Measurements from ENCODE around the gene MLIP.

DNA sequence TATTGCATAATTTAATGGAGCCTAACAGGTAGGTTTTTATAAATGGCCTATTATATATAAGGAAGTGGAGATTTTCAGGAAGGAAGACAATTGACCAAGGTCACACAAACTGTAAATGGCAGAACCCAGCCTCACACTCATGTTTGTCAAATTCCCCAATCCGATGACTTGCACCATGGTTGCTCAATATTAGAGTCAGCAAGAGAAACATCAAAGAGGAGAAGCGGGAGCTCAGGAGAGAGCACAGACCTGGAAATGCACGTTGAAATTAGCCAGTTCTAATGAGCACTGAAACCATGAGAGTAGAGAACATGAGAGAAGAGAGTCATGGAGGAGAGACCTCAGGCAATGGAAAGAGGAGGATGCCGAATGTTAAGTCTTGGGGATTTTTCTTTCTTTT lies 13.5 kb upstream of the MLIP start:
- TF ChIP-seq NR3C1 (IDR thresholded peaks at IDR 0.05) (no peak), ZFP36 (IDR thresholded peaks at IDR 0.05; ENCODE audit: borderline replicate concordance, partially characterized antibody) (no peak), POLR2A (IDR thresholded peaks at IDR 0.05; ENCODE audit: low read length) (no peak), EP300 (IDR thresholded peaks at IDR 0.05) (no peak), ZNF302 (CRISPR knock-in tag; IDR thresholded peaks at IDR 0.05) (no peak), RCOR1 (IDR thresholded peaks at IDR 0.05; ENCODE audit: low read depth, low read length) (no peak), FOSL2 (IDR thresholded peaks at IDR 0.05) (no peak), FOSL2 (CRISPR knock-in tag; IDR thresholded peaks at IDR 0.05) (no peak), BHLHE40 (IDR thresholded peaks at IDR 0.05; ENCODE audit: low read depth, low read length) (no peak)
- TF ChIP-seq, protein P1, sequence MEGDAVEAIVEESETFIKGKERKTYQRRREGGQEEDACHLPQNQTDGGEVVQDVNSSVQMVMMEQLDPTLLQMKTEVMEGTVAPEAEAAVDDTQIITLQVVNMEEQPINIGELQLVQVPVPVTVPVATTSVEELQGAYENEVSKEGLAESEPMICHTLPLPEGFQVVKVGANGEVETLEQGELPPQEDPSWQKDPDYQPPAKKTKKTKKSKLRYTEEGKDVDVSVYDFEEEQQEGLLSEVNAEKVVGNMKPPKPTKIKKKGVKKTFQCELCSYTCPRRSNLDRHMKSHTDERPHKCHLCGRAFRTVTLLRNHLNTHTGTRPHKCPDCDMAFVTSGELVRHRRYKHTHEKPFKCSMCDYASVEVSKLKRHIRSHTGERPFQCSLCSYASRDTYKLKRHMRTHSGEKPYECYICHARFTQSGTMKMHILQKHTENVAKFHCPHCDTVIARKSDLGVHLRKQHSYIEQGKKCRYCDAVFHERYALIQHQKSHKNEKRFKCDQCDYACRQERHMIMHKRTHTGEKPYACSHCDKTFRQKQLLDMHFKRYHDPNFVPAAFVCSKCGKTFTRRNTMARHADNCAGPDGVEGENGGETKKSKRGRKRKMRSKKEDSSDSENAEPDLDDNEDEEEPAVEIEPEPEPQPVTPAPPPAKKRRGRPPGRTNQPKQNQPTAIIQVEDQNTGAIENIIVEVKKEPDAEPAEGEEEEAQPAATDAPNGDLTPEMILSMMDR (IDR thresholded peaks at IDR 0.05), result no peak
- TF ChIP-seq, protein P2, sequence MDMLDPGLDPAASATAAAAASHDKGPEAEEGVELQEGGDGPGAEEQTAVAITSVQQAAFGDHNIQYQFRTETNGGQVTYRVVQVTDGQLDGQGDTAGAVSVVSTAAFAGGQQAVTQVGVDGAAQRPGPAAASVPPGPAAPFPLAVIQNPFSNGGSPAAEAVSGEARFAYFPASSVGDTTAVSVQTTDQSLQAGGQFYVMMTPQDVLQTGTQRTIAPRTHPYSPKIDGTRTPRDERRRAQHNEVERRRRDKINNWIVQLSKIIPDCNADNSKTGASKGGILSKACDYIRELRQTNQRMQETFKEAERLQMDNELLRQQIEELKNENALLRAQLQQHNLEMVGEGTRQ (IDR thresholded peaks at IDR 0.05), result no peak
- TF ChIP-seq, protein P3, sequence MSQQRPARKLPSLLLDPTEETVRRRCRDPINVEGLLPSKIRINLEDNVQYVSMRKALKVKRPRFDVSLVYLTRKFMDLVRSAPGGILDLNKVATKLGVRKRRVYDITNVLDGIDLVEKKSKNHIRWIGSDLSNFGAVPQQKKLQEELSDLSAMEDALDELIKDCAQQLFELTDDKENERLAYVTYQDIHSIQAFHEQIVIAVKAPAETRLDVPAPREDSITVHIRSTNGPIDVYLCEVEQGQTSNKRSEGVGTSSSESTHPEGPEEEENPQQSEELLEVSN (IDR thresholded peaks at IDR 0.05; ENCODE audit: borderline replicate concordance, low read depth), result no peak
- TF ChIP-seq, protein P4, sequence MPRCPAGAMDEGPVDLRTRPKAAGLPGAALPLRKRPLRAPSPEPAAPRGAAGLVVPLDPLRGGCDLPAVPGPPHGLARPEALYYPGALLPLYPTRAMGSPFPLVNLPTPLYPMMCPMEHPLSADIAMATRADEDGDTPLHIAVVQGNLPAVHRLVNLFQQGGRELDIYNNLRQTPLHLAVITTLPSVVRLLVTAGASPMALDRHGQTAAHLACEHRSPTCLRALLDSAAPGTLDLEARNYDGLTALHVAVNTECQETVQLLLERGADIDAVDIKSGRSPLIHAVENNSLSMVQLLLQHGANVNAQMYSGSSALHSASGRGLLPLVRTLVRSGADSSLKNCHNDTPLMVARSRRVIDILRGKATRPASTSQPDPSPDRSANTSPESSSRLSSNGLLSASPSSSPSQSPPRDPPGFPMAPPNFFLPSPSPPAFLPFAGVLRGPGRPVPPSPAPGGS (IDR thresholded peaks at IDR 0.05), result no peak
- TF ChIP-seq, protein P5, sequence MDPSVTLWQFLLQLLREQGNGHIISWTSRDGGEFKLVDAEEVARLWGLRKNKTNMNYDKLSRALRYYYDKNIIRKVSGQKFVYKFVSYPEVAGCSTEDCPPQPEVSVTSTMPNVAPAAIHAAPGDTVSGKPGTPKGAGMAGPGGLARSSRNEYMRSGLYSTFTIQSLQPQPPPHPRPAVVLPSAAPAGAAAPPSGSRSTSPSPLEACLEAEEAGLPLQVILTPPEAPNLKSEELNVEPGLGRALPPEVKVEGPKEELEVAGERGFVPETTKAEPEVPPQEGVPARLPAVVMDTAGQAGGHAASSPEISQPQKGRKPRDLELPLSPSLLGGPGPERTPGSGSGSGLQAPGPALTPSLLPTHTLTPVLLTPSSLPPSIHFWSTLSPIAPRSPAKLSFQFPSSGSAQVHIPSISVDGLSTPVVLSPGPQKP (IDR thresholded peaks at IDR 0.05; ENCODE audit: low read depth, low read length), result no peak
